Muscle of leg (tissue), 11 donors: ENCODE data around the gene ST6GAL2. TPM values are rescaled to one million over a fixed set of nuclear protein-coding genes. Genes with fewer than 3 reads are reported as not detected.
A peak's percentile ranks its signal among the peaks of the same experiment; 100 is the strongest.

ENCODE experiments used
- DNase-seq: peaks from one replicate; pipeline ENCODE4 v3.0.0; 2013
- H3K27ac ChIP-seq: one replicate; pipeline ENCODE4 v1.5.1; 2013; ENCODE audit warnings: mild to moderate bottlenecking, low read length, control low read depth
- H3K27me3 ChIP-seq: one replicate; pipeline ENCODE4 v1.6.1; 2013; ENCODE audit warnings: low read length; ENCODE audit not compliant: control insufficient read depth, insufficient read depth
- H3K36me3 ChIP-seq: one replicate; pipeline ENCODE4 v1.6.1; 2013; ENCODE audit warnings: low read length; ENCODE audit not compliant: control insufficient read depth, insufficient read depth
- H3K4me1 ChIP-seq: one replicate; pipeline ENCODE4 v1.6.1; 2013; ENCODE audit warnings: low read length; ENCODE audit not compliant: control insufficient read depth, insufficient read depth
- H3K4me3 ChIP-seq: one replicate; pipeline ENCODE4 v1.5.1; 2013; ENCODE audit warnings: low read length, control low read depth
- H3K9me3 ChIP-seq: replicated peaks from 2 replicates; pipeline ENCODE4 v1.6.1; 2013; ENCODE audit warnings: low read depth, low read length; ENCODE audit not compliant: control insufficient read depth
- WGBS: methylation state at CpG from one replicate; pipeline ENCODE4 v1.1.5; 2013; ENCODE audit warnings: missing lambda C conversion rate; ENCODE audit not compliant: insufficient coverage; 5-methylcytosine and 5-hydroxymethylcytosine counted together
- polyA plus RNA-seq, 8 donors: library from polyadenylated mRNA; unstranded; fragments of 120-200 nt; gene quantifications; one replicate each; pipeline versions ENCODE4 v1.2.1 to v1.2.3, GENCODE V29; 2013; ENCODE audit warnings: inconsistent platforms in 1 of 8, low replicate concordance in 1 of 8; ENCODE audit not compliant: insufficient read length in 8 of 8, insufficient read depth in 1 of 8
- total RNA-seq: library from RNA; stranded (reverse); fragments of 120-200 nt; gene quantifications from one replicate; pipeline ENCODE4 v1.2.4, GENCODE V29; 2013

The ST6GAL2 gene
- total and polyA plus RNA-seq, 9 donors = 2.5 to 5.5 (median 4.8) TPM

GRCh38 chr2:106830191-106830590 lies 55.8 kb downstream of the ST6GAL2 start:
- H3K9me3 ChIP-seq = no peaks in the 10 kb centered on the region
- WGBS = 90% methylated on average over 2 of the region's 7 CpGs
- no peaks in the 10 kb centered on the region for H3K4me1 ChIP-seq
- DNase-seq = no peak
- H3K4me3 ChIP-seq = no peak overlapping the region
- no peaks in the 10 kb centered on the region for H3K27me3 ChIP-seq
- H3K27ac ChIP-seq = no peak overlapping the region
- H3K36me3 ChIP-seq = peaks cover 2% of the 10 kb centered on the region

DNA sequence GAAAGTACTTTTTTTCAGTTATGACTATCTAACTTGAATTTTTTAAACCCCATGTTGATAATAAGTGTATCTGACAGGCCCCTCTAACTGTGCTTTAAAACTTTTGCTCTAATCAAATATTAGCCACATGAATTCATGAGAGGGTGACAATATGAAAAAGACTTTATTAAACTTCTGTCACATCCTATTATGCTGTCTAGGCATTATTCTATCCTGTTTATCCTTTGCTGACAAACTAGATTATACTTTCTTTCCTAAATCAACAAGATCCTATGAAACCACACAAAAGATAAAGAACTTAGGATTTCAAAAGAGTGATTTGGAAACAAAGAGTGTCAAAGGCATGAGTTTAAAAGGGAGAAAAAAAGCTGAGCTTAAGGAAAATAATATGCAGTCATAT lies 57.8 kb downstream of the ST6GAL2 start:
- H3K9me3 ChIP-seq = no peaks in the 10 kb centered on the region
- no peak for DNase-seq
- H3K36me3 ChIP-seq = peaks cover 2% of the 10 kb centered on the region
- H3K27me3 ChIP-seq = no peaks in the 10 kb centered on the region
- no peak overlapping the region for H3K27ac ChIP-seq
- no peak overlapping the region for H3K4me3 ChIP-seq
- H3K4me1 ChIP-seq = no peaks in the 10 kb centered on the region

DNA sequence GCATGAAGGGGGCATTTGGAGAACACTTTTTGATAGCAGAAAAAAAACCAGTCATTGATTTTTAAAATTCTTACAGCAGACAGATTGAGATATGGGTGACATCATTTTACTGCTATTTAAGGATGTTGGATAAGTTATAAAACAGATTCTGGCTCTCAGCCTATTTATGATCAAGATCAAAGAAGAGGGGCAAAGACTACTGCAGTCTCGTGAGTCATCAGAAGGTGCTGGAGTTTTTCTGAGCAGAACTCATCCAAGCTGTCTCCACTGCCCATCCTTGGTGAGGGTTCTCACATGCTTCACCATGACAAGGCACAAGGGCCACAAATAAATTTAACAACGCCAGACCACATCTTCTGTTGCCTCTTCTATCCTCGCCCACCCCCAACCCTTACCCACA lies 58.8 kb downstream of the ST6GAL2 start:
- no peaks in the 10 kb centered on the region for H3K27me3 ChIP-seq
- WGBS = 80% methylated on average over 3 of the region's 3 CpGs
- H3K4me1 ChIP-seq = no peaks in the 10 kb centered on the region
- no peak overlapping the region for H3K4me3 ChIP-seq
- no peaks in the 10 kb centered on the region for H3K9me3 ChIP-seq
- H3K27ac ChIP-seq = no peak overlapping the region
- H3K36me3 ChIP-seq = peaks cover 2% of the 10 kb centered on the region
- no peak for DNase-seq

GRCh38 chr2:106825161-106825560 lies 60.8 kb downstream of the ST6GAL2 start:
- Histone ChIP-seq H3K9me3 (no peaks in the 10 kb centered on the region), H3K36me3 (peaks cover 2% of the 10 kb centered on the region), H3K27ac (no peak overlapping the region), H3K4me1 (no peaks in the 10 kb centered on the region), H3K4me3 (no peak overlapping the region), H3K27me3 (no peaks in the 10 kb centered on the region)
- no CpG with 5 or more reads among the region's 1 CpG for WGBS
- DNase-seq = no peak

DNA sequence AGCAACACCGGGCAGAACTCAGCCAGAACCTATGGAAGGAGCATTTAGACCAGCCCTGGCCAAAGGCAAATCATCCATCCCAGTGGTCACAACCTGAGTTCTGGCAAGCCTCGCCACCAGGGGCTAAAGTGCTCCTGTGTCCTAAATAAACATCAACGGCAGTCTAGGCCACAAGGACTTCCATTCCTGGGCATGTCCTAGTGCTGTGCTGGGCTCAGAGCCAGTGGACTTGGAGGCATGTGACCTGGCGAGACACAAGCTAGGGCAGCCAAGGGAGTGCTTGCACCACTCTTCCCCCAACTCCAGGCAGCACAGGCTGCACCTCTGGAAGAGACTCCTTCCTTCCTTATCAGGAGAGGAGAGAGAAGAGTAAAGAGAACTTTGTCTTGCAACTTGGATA lies 69.0 kb downstream of the ST6GAL2 start:
- 94% methylated on average over 3 of the region's 4 CpGs for WGBS
- Histone ChIP-seq H3K4me1 (no peaks in the 10 kb centered on the region), H3K36me3 (no peaks in the 10 kb centered on the region), H3K4me3 (no peak overlapping the region), H3K27me3 (no peaks in the 10 kb centered on the region), H3K9me3 (no peaks in the 10 kb centered on the region), H3K27ac (no peak overlapping the region)
- no peak for DNase-seq

GRCh38 chr2:106812841-106813240 lies 73.1 kb downstream of the ST6GAL2 start:
- no peaks in the 10 kb centered on the region for H3K36me3 ChIP-seq
- no peak overlapping the region for H3K4me3 ChIP-seq
- H3K27ac ChIP-seq = no peak overlapping the region
- WGBS = no CpG with 5 or more reads among the region's 5 CpGs
- DNase-seq = no peak
- no peaks in the 10 kb centered on the region for H3K9me3 ChIP-seq
- no peaks in the 10 kb centered on the region for H3K4me1 ChIP-seq
- no peaks in the 10 kb centered on the region for H3K27me3 ChIP-seq

DNA sequence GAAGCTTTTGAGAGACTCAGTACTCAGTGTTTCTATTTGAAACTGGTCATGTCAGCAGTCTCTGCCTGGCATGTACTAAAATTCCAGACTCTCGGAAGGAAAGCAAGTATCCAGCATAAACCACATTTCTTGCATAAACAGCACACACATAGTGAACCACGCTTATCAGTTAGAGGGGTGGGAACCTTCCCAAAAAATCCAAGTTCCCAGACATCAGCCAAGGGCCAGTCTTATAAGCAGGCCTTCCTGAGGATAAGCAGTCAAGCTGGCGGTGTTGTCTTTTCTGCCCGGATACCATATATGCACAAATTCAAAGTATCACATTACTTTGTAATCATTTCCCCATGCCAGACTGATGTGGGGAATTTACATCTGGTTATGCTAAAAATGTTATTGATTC lies 73.6 kb downstream of the ST6GAL2 start:
- Histone ChIP-seq H3K27me3 (no peaks in the 10 kb centered on the region), H3K27ac (no peak overlapping the region), H3K9me3 (no peaks in the 10 kb centered on the region), H3K4me1 (no peaks in the 10 kb centered on the region), H3K4me3 (no peak overlapping the region), H3K36me3 (no peaks in the 10 kb centered on the region)
- DNase-seq = peak; percentile 47
- no CpG with 5 or more reads among the region's 4 CpGs for WGBS

- no peak overlapping the region for H3K4me3 ChIP-seq
- no peaks in the 10 kb centered on the region for H3K9me3 ChIP-seq
- no peaks in the 10 kb centered on the region for H3K36me3 ChIP-seq
- H3K27me3 ChIP-seq = no peaks in the 10 kb centered on the region
- no peak overlapping the region for H3K27ac ChIP-seq
- no peak for DNase-seq
- H3K4me1 ChIP-seq = no peaks in the 10 kb centered on the region
- 73% methylated on average over 2 of the region's 2 CpGs for WGBS
Observed at GRCh38 chr2:106805716-106806115, 80.3 kb downstream of the ST6GAL2 start.

DNA sequence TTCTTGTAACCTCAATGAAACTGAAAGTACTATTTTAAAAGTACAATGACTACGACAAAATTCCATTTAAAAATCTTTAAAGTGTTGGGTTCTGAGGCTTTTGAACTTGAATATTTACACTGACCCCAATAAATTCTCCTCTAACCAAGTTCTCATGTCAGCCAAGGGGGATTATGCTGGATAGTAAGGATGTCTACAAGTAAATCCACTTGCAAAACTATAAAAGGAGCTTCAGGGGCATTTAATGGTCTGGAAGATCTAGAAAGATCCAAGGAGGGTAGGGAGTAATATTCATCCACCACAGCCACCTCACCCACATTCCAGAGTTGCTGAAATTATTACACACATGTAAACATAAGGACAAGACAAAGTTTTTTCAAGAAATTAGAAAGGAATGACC lies 81.8 kb downstream of the ST6GAL2 start:
- Histone ChIP-seq H3K27me3 (no peaks in the 10 kb centered on the region), H3K4me1 (no peaks in the 10 kb centered on the region), H3K27ac (no peak overlapping the region), H3K4me3 (no peak overlapping the region), H3K36me3 (no peaks in the 10 kb centered on the region), H3K9me3 (no peaks in the 10 kb centered on the region)
- WGBS = no CpG with 5 or more reads among the region's 1 CpG
- DNase-seq = no peak

DNA sequence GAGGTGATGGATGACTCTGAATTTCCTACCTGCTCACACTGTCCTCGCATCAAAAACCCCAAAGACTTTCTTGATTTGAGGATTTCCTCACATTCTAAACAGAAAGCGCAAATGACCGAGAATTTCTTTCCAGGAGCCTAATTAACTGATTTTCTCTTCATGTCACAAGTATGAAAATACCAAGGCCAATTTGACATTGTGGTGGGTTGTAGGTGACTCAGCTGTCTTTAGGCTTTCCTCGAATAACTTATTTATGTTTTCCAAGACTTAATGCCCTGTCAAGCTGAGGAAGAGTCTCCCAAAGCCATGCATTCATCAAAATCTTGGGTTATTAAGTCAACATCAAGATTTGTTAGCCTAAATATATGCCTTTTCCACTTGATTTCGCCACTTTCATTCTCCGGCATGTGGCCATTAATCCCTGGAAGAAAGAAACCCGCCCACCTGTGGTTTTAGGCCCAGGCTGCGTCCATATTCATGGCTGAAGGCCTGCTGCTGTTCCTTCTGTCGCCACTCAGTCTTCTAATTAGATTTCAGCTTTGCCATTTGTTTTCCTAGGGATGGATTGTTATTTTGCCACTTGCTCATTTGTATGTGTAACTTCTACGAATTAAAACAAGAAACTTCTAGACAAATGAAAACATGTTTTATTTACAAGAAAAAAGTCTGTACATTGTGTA lies 84.9 kb downstream of the ST6GAL2 start:
- H3K4me1 ChIP-seq = no peaks in the 10 kb centered on the region
- no peak for DNase-seq
- no peaks in the 10 kb centered on the region for H3K27me3 ChIP-seq
- no peak overlapping the region for H3K4me3 ChIP-seq
- WGBS = 77% methylated on average over 3 of the region's 10 CpGs
- no peak overlapping the region for H3K27ac ChIP-seq
- no peaks in the 10 kb centered on the region for H3K36me3 ChIP-seq
- H3K9me3 ChIP-seq = no peaks in the 10 kb centered on the region

GRCh38 chr2:106800180-106800579 lies 85.8 kb downstream of the ST6GAL2 start:
- Histone ChIP-seq H3K4me3 (no peak overlapping the region), H3K27ac (no peak overlapping the region), H3K27me3 (no peaks in the 10 kb centered on the region), H3K36me3 (no peaks in the 10 kb centered on the region), H3K4me1 (no peaks in the 10 kb centered on the region), H3K9me3 (no peaks in the 10 kb centered on the region)
- WGBS = 80% methylated on average over 2 of the region's 4 CpGs
- no peak for DNase-seq
